GM06990 (cell line): Measurements from ENCODE around the gene ANKRD52.

Experiments
- DNase-seq: peaks from one replicate; pipeline ENCODE4 v3.0.0-alpha.2; 2011; ENCODE audit not compliant: insufficient read length; ENCODE audit errors: extremely low read depth
- H3K27me3 ChIP-seq: replicated peaks from 2 replicates; pipeline ENCODE4 v1.6.0; 2011; ENCODE audit warnings: low read length; ENCODE audit not compliant: control insufficient read depth, insufficient read depth
- H3K36me3 ChIP-seq: 2 replicates; pipeline ENCODE4 v1.5.1; 2011; ENCODE audit warnings: low read length; ENCODE audit not compliant: control insufficient read depth, insufficient read depth
- H3K4me3 ChIP-seq: replicated peaks from 2 replicates; pipeline ENCODE4 v1.5.1; 2011; ENCODE audit warnings: low read depth, mild to moderate bottlenecking, control low read depth, low read length
- TF ChIP-seq, protein P1 (sequence below): IDR thresholded peaks from 2 replicates; pipeline ENCODE4 v1.5.1; 2011; ENCODE audit warnings: low read length, control low read depth, mild to moderate bottlenecking, inconsistent platforms; ENCODE audit not compliant: insufficient read depth, poor library complexity, severe bottlenecking

Gene ANKRD52

DNA sequence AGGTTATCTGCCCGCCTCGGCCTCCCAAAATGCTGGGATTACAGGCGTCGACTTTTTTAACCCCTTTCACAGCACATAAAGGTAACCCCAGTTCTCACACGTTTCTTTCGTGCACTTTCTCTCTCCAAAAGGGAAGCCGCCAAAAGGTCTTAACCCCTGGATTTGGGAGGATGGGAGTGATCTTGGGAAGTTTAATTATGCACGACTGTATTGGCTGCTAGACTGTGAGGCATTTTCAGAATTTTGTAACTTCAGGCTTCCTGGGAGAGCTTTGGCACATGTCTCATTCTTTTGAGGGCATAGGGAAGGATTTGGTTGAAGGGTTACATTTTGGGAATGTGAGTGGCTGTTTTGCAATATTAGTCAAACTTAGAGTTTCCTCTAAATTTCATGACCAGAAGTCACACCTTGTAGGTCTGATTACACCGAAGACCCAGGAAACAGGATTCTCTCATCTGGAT lies 67.5 kb downstream of the ANKRD52 start:
- H3K36me3 ChIP-seq: peaks cover 1% of the 10 kb centered on the region
- DNase-seq: no peak
- TF ChIP-seq, protein P1, sequence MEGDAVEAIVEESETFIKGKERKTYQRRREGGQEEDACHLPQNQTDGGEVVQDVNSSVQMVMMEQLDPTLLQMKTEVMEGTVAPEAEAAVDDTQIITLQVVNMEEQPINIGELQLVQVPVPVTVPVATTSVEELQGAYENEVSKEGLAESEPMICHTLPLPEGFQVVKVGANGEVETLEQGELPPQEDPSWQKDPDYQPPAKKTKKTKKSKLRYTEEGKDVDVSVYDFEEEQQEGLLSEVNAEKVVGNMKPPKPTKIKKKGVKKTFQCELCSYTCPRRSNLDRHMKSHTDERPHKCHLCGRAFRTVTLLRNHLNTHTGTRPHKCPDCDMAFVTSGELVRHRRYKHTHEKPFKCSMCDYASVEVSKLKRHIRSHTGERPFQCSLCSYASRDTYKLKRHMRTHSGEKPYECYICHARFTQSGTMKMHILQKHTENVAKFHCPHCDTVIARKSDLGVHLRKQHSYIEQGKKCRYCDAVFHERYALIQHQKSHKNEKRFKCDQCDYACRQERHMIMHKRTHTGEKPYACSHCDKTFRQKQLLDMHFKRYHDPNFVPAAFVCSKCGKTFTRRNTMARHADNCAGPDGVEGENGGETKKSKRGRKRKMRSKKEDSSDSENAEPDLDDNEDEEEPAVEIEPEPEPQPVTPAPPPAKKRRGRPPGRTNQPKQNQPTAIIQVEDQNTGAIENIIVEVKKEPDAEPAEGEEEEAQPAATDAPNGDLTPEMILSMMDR: no peak

DNA sequence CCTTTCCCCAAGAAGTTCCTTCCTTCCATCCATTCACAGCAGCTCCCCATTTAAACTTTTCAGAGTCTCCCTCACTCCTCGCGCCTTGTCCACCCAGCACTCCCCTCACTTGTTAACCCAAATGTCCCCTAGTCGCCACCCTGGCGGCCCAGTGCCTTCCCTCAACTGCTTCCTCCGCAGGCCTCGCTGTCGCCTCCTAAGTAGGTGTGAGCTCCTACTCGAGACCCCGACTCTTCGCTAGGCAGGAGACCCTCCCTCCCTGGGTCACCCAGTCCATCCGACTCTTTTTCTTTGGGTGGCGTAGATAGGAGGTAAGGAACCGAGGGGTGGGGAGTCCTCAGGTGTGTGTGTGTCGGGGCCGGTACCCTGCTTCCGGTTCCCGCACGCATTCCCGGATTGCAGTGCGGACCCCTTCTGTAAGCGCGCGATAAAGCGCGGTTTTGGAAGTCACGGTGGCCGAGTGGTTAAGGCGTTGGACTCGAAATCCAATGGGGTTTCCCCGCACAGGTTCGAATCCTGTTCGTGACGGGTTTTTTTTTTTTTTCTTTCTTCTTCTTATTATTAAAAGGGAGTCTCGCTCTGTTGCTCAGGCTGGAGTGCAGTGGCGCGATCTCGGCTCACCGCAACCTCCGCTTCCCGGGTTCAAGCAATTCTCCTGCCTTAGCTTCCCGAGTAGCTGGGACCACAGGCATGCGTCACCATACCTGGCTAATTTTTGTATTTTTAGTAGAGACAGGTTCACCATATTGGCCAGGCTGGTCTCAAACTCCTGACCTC lies 68.1 kb downstream of the ANKRD52 start:
- H3K27me3 ChIP-seq: no peaks in the 10 kb centered on the region
- peak overlapping the region; percentile 77 for H3K4me3 ChIP-seq
- TF ChIP-seq, protein P1: no peak
- H3K36me3 ChIP-seq: peaks cover 2% of the 10 kb centered on the region
- peak; percentile 90 for DNase-seq

More for the DNA sequence above, 67.5 kb downstream of the ANKRD52 start:
- Histone ChIP-seq H3K4me3 (no peak overlapping the region; the same call in 1 of the 2 replicates), H3K27me3 (no peaks in the 10 kb centered on the region)

- Histone ChIP-seq H3K36me3 (peaks cover 6% of the 10 kb centered on the region), H3K4me3 (peak within 1 kb of the TSS; percentile 89), H3K27me3 (no peaks in the 10 kb centered on the region)
- peak; percentile 87 for DNase-seq
- TF ChIP-seq, protein P1: peak; percentile 62
These were observed 68.9 kb downstream of the ANKRD52 start, which contains the start of gene SMARCC2 for GRCh38 chr12:56189099-56189917. Gene SMARCC2 (minus strand): TSS chr12:56189483. CDS start chr12:56189461, 22 bp downstream.

GRCh38 chr12:56188778-56189098 lies 69.4 kb downstream of the ANKRD52 start:
- peak overlapping the region; percentile 89 for H3K4me3 ChIP-seq
- no peak for DNase-seq
- TF ChIP-seq, protein P1: no peak
- H3K36me3 ChIP-seq: peaks cover 9% of the 10 kb centered on the region
- H3K27me3 ChIP-seq: no peaks in the 10 kb centered on the region

DNA sequence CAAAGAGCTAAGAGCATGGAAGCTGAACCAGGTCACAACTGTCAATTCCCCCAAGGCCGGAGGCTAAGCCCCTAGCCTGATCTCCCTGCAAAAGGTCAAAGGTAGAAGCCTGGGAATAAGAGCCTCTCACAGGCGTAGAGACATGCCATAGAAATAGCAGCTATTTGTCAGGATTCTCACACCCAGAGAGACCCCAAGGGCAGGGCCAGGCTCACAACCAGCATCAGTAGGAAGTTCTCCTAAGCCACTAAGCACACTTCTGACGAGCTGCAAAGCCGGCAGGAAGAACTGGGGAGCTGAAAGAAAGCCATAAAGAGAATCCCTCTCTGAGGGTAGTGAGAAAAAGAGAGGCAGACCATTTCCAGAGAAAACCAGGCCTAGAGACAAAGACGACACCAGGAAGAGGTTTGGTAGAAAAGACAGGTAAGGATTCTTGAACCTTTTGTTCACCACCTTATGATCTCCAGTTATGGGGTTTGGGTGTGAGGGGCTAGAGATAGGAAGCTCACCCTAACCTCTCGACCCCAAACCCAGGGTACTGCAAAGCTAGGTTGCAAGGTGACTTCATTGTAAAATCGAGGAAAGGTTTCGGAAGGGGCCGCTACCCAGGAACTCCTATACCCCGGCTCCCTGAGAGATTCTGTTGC lies 69.9 kb downstream of the ANKRD52 start:
- TF ChIP-seq, protein P1: no peak
- H3K4me3 ChIP-seq: peak overlapping the region; percentile 89
- DNase-seq: no peak
- H3K36me3 ChIP-seq: peaks cover 9% of the 10 kb centered on the region
- no peaks in the 10 kb centered on the region for H3K27me3 ChIP-seq
